ENCODE results near the gene PXYLP1. TPM values are rescaled to one million over a fixed set of nuclear protein-coding genes. Genes with fewer than 3 reads are reported as not detected.

Gene PXYLP1
- total and polyA plus RNA-seq, 2 experiments from 2014 or later, result 15.8 to 18.7 TPM

GRCh38 chr3:141269961-141270360 is 38.3 kb downstream of the PXYLP1 start:
- DNase-seq, result no peak
- Histone ChIP-seq H3K9ac (no peak overlapping the region), H3K27me3 (replicated peaks; ENCODE audit: insufficient read depth) (no peaks in the 10 kb centered on the region), H3K9me3 (ENCODE audit: low read depth) (no peaks in the 10 kb centered on the region), H3K27ac (no peak overlapping the region), H3K4me3 (no peak overlapping the region), H3K36me3 (ENCODE audit: low read depth) (no peaks in the 10 kb centered on the region), H4K20me1 (ENCODE audit: insufficient read depth) (no peaks in the 10 kb centered on the region), H3F3A (ENCODE audit: insufficient read depth) (no peaks in the 10 kb centered on the region), H3K4me2 (ENCODE audit: unreplicated experiment) (no peak overlapping the region), H3K4me1 (ENCODE audit: insufficient read depth) (peaks cover 7% of the 10 kb centered on the region), H3K79me2 (ENCODE audit: insufficient read depth) (no peaks in the 10 kb centered on the region), H2AFZ (no peak overlapping the region), H3K9me2 (ENCODE audit: insufficient read depth) (no peaks in the 10 kb centered on the region)
- TF ChIP-seq EZH2phosphoT487 (IDR thresholded peaks at IDR 0.05; ENCODE audit: insufficient read depth, low read depth) (no peak), EZH2 (IDR thresholded peaks at IDR 0.05; ENCODE audit: insufficient read depth, poor library complexity, severe bottlenecking) (no peak)
- 89 to 92% methylated on average over 3 of the region's 3 CpGs for WGBS, 2 experiments (ENCODE audit: low coverage in 1 of 2, low lambda C conversion rate in 2 of 2, missing lambda C conversion rate in 2 of 2)
- in situ Hi-C loops (cut with MboI), result no loop called here

GRCh38 chr3:141271279-141272030 is 39.8 kb downstream of the PXYLP1 start:
- no peak overlapping the region for H3K4me2 ChIP-seq (ENCODE audit: unreplicated experiment)

DNA sequence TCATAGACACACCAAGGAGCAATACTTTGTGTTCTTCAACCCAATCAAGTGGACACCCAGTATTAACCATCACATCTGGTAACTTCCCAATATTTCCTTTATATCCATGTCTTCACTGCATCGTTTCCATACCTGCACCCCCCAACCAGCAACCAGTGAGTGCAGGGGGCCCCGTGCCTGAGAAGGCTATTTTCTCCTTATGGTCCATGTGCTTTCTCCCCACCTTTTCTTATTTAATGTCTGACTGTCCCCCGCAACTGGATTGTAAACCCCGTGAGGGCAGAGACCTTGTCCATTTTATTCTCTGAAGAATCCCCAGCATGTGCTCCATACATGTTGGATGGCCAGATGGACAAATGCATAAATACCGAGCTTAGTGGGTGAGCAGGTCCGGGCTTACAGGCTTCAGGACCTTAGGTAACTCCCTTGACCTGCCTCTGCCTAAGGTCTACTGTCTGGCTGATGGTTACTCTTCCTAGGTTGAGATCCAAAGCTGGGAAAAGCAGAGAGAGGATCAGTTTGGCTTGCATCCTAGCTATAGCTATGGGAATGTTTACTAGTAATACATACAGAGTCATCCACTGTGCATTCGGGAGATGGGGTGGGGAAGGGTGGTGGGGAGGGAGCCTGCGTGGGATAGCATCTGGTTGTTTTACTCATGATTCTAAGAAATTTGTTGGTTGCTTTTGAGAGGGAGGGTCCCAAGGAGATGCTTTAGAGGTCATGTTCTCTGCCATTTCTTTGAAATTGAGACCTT is 41.5 kb downstream of the PXYLP1 start:
- H4K20me1 ChIP-seq (ENCODE audit: insufficient read depth), result no peaks in the 10 kb centered on the region
- H3K27ac ChIP-seq, result no peak overlapping the region
- no peak overlapping the region for H2AFZ ChIP-seq
- H3K9me3 ChIP-seq (ENCODE audit: low read depth), result no peaks in the 10 kb centered on the region
- H3F3A ChIP-seq (ENCODE audit: insufficient read depth), result no peaks in the 10 kb centered on the region
- TF ChIP-seq EZH2phosphoT487 (IDR thresholded peaks at IDR 0.05; ENCODE audit: insufficient read depth, low read depth) (no peak), EZH2 (IDR thresholded peaks at IDR 0.05; ENCODE audit: insufficient read depth, poor library complexity, severe bottlenecking) (no peak)
- H3K4me1 ChIP-seq (ENCODE audit: insufficient read depth), result peaks cover 13% of the 10 kb centered on the region
- no peak overlapping the region for H3K9ac ChIP-seq
- H3K4me3 ChIP-seq, result no peak overlapping the region
- no peaks in the 10 kb centered on the region for H3K36me3 ChIP-seq (ENCODE audit: low read depth)
- DNase-seq, result no peak
- H3K4me2 ChIP-seq (ENCODE audit: unreplicated experiment), result no peak overlapping the region
- WGBS, 2 experiments (ENCODE audit: low coverage in 1 of 2, low lambda C conversion rate in 2 of 2, missing lambda C conversion rate in 2 of 2), result 93 to 94% methylated on average over 8 of the region's 8 CpGs
- no peaks in the 10 kb centered on the region for H3K9me2 ChIP-seq (ENCODE audit: insufficient read depth)
- in situ Hi-C loops (cut with MboI), result no loop called here
- no peaks in the 10 kb centered on the region for H3K79me2 ChIP-seq (ENCODE audit: insufficient read depth)
- no peaks in the 10 kb centered on the region for H3K27me3 ChIP-seq (replicated peaks; ENCODE audit: insufficient read depth)

More at GRCh38 chr3:141271279-141272030, 39.8 kb downstream of the PXYLP1 start:
- Histone ChIP-seq H2AFZ (no peak overlapping the region), H3K9me2 (ENCODE audit: insufficient read depth) (no peaks in the 10 kb centered on the region), H3K27ac (no peak overlapping the region), H3K36me3 (ENCODE audit: low read depth) (no peaks in the 10 kb centered on the region), H3K79me2 (ENCODE audit: insufficient read depth) (no peaks in the 10 kb centered on the region), H3K9ac (no peak overlapping the region), H3F3A (ENCODE audit: insufficient read depth) (no peaks in the 10 kb centered on the region), H3K4me1 (ENCODE audit: insufficient read depth) (peaks cover 13% of the 10 kb centered on the region), H4K20me1 (ENCODE audit: insufficient read depth) (no peaks in the 10 kb centered on the region), H3K9me3 (ENCODE audit: low read depth) (no peaks in the 10 kb centered on the region), H3K27me3 (replicated peaks; ENCODE audit: insufficient read depth) (no peaks in the 10 kb centered on the region), H3K4me3 (no peak overlapping the region)
- 76 to 78% methylated on average over 4 of the region's 4 CpGs for WGBS, 2 experiments (ENCODE audit: low coverage in 1 of 2, low lambda C conversion rate in 2 of 2, missing lambda C conversion rate in 2 of 2)
- DNase-seq, result no peak
- TF ChIP-seq EZH2 (IDR thresholded peaks at IDR 0.05; ENCODE audit: insufficient read depth, poor library complexity, severe bottlenecking), result no peak
- no peak for TF ChIP-seq EZH2phosphoT487 (IDR thresholded peaks at IDR 0.05; ENCODE audit: insufficient read depth, low read depth)
- in situ Hi-C loops (cut with MboI), result no loop called here

- DNase-seq, result no peak
- H2AFZ ChIP-seq, result no peak overlapping the region
- H3K4me3 ChIP-seq, result no peak overlapping the region
- in situ Hi-C loops (cut with MboI), result no loop called here
- H3K36me3 ChIP-seq (ENCODE audit: low read depth), result no peaks in the 10 kb centered on the region
- H3K4me2 ChIP-seq (ENCODE audit: unreplicated experiment), result no peak overlapping the region
- peaks cover 19% of the 10 kb centered on the region for H3K4me1 ChIP-seq (ENCODE audit: insufficient read depth)
- no peaks in the 10 kb centered on the region for H3K27me3 ChIP-seq (replicated peaks; ENCODE audit: insufficient read depth)
- H3K9ac ChIP-seq, result no peak overlapping the region
- no peaks in the 10 kb centered on the region for H3K79me2 ChIP-seq (ENCODE audit: insufficient read depth)
- 91 to 94% methylated on average over 15 of the region's 15 CpGs for WGBS, 2 experiments (ENCODE audit: low coverage in 1 of 2, low lambda C conversion rate in 2 of 2, missing lambda C conversion rate in 2 of 2)
- H4K20me1 ChIP-seq (ENCODE audit: insufficient read depth), result no peaks in the 10 kb centered on the region
- H3K9me2 ChIP-seq (ENCODE audit: insufficient read depth), result no peaks in the 10 kb centered on the region
- TF ChIP-seq EZH2phosphoT487 (IDR thresholded peaks at IDR 0.05; ENCODE audit: insufficient read depth, low read depth) (no peak), EZH2 (IDR thresholded peaks at IDR 0.05; ENCODE audit: insufficient read depth, poor library complexity, severe bottlenecking) (no peak)
- no peaks in the 10 kb centered on the region for H3F3A ChIP-seq (ENCODE audit: insufficient read depth)
- no peak overlapping the region for H3K27ac ChIP-seq
- no peaks in the 10 kb centered on the region for H3K9me3 ChIP-seq (ENCODE audit: low read depth)
Observed at GRCh38 chr3:141273700-141274410, 42.2 kb downstream of the PXYLP1 start.

Data from GM23248 (cell line).